Panc1 (cell line): ENCODE data around the gene C1orf167. TPM values are rescaled to one million over a fixed set of nuclear protein-coding genes. Genes with fewer than 3 reads are reported as not detected.

Experiments used
- ATAC-seq: fragments of 200-7000 bp; cut with Tn5 transposase; 2 replicates; pipeline ENCODE4 v1.9.1; 2020; ENCODE audit warnings: mild to moderate bottlenecking, moderate library complexity
- Bru-seq: library from RNA; stranded (reverse); fragments of 400-500 nt; gene quantifications from one replicate; lab custom pipeline; 2021; lab: Mats Ljungman, UMichigan
- BruChase-seq, 2 experiments: library from RNA; stranded (reverse); fragments of 400-500 nt; gene quantifications; one replicate each; lab custom pipeline; 2021; lab: Mats Ljungman, UMichigan
- BruUV-seq: library from RNA; stranded (reverse); fragments of 400-500 nt; replicated peaks from 2 replicates; lab custom pipeline; 2021; lab: Mats Ljungman, UMichigan
- CTCF ChIA-PET: fragments of 300-600 bp; sonication (Branson Sonifier 250); formaldehyde crosslinking; loops from one replicate; lab custom pipeline; 2022; ENCODE audit warnings: antibody characterized with exemption; lab: Charles Lee
- POLR2A ChIA-PET: fragments of 300-600 bp; sonication (Branson Sonifier 250); formaldehyde crosslinking; loops from one replicate; lab custom pipeline; 2022; ENCODE audit warnings: antibody characterized with exemption; lab: Charles Lee
- DNase-seq: peaks from one replicate; pipeline ENCODE4 v3.0.0-alpha.2; 2010; ENCODE audit warnings: low read depth, low spot score
- H3K27ac ChIP-seq: 2 replicates; pipeline ENCODE4 v1.5.1; 2011; ENCODE audit warnings: mild to moderate bottlenecking, low read length, inconsistent platforms
- H3K27me3 ChIP-seq: fragments of 200-500 bp; sonication (Bioruptor generic); 2 replicates; pipeline ENCODE4 v1.6.0; 2014; ENCODE audit warnings: low read length, inconsistent platforms; ENCODE audit not compliant: control insufficient read depth, insufficient read depth
- H3K36me3 ChIP-seq: fragments of 200-500 bp; sonication (Bioruptor generic); 2 replicates; pipeline ENCODE4 v1.5.1; 2014; ENCODE audit warnings: inconsistent platforms, mild to moderate bottlenecking, low read length, moderate library complexity; ENCODE audit not compliant: control insufficient read depth, insufficient read depth
- H3K4me1 ChIP-seq: 2 replicates; pipeline ENCODE4 v1.5.1; 2011; ENCODE audit warnings: inconsistent platforms, mild to moderate bottlenecking, low read length, moderate library complexity; ENCODE audit not compliant: control insufficient read depth, insufficient read depth
- H3K4me3 ChIP-seq, 2 experiments: 2 replicates each; pipeline ENCODE4 v1.5.1; 2011 to 2012; ENCODE audit warnings: low read depth in 2 of 2, low read length in 2 of 2, mild to moderate bottlenecking in 2 of 2, inconsistent platforms in 1 of 2, moderate library complexity in 1 of 2
- H3K9me3 ChIP-seq: fragments of 200-500 bp; sonication (Bioruptor generic); 2 replicates; pipeline ENCODE4 v1.5.1; 2014; ENCODE audit warnings: low read depth, mild to moderate bottlenecking, inconsistent platforms, low read length, moderate library complexity; ENCODE audit not compliant: control insufficient read depth, insufficient read depth
- POLR2AphosphoS5 ChIP-seq: IDR thresholded peaks from 2 replicates; pipeline ENCODE4 v1.6.1; 2012; ENCODE audit warnings: mild to moderate bottlenecking, low read depth, low read length, moderate library complexity
- REST ChIP-seq, 2 experiments: IDR thresholded peaks; 2 replicates each; pipeline ENCODE4 v1.6.1; 2011 to 2012; ENCODE audit warnings: low read depth in 2 of 2, control low read depth in 1 of 2, low read length in 1 of 2, mild to moderate bottlenecking in 1 of 2, moderate library complexity in 1 of 2; ENCODE audit not compliant: insufficient read depth in 1 of 2
- SIN3A ChIP-seq: IDR thresholded peaks from 2 replicates; pipeline ENCODE4 v1.6.1; 2012; ENCODE audit warnings: low read depth, mild to moderate bottlenecking, low read length, moderate library complexity, borderline replicate concordance; ENCODE audit not compliant: insufficient read depth
- TCF7L2 ChIP-seq: IDR thresholded peaks from 2 replicates; pipeline ENCODE4 v1.6.1; 2011; ENCODE audit warnings: mild to moderate bottlenecking, low read depth, low read length, inconsistent platforms
- in situ Hi-C: cut with HindIII; loops from 2 replicates; pipeline ENCODE4 v1.10.0; 2016; ENCODE audit warnings: low sequenced_read_pairs, low pct_unique_long_range_greater_than_20kb
- intact Hi-C: fragments of 100-400 bp; cut with micrococcal nuclease; formaldehyde crosslinking; loops from one replicate; pipeline ENCODE4 v1.10.0; 2022; ENCODE audit not compliant: unreplicated experiment
- long read RNA-seq: library from polyadenylated mRNA; unstranded; transcript quantifications from one replicate; pipeline ENCODE4 v2.0.0, GENCODE V29; 2021; ENCODE audit not compliant: unreplicated experiment
- polyA plus RNA-seq: library from polyadenylated mRNA; unstranded; fragments of >200 nt; gene quantifications from one replicate; pipeline ENCODE4 v1.2.1, GENCODE V29; 2012; ENCODE audit warnings: missing spikeins; ENCODE audit not compliant: insufficient read length
- total RNA-seq: library from RNA; stranded (reverse); gene quantifications from one replicate; pipeline ENCODE4 v1.2.1, GENCODE V29; 2021; ENCODE audit not compliant: unreplicated experiment
- TF ChIP-seq, protein P1 (sequence below): fragments of 450-650 bp; IDR thresholded peaks from 2 replicates; pipeline ENCODE4 v1.5.1; 2017; ENCODE audit warnings: mild to moderate bottlenecking

Gene C1orf167, protein sequence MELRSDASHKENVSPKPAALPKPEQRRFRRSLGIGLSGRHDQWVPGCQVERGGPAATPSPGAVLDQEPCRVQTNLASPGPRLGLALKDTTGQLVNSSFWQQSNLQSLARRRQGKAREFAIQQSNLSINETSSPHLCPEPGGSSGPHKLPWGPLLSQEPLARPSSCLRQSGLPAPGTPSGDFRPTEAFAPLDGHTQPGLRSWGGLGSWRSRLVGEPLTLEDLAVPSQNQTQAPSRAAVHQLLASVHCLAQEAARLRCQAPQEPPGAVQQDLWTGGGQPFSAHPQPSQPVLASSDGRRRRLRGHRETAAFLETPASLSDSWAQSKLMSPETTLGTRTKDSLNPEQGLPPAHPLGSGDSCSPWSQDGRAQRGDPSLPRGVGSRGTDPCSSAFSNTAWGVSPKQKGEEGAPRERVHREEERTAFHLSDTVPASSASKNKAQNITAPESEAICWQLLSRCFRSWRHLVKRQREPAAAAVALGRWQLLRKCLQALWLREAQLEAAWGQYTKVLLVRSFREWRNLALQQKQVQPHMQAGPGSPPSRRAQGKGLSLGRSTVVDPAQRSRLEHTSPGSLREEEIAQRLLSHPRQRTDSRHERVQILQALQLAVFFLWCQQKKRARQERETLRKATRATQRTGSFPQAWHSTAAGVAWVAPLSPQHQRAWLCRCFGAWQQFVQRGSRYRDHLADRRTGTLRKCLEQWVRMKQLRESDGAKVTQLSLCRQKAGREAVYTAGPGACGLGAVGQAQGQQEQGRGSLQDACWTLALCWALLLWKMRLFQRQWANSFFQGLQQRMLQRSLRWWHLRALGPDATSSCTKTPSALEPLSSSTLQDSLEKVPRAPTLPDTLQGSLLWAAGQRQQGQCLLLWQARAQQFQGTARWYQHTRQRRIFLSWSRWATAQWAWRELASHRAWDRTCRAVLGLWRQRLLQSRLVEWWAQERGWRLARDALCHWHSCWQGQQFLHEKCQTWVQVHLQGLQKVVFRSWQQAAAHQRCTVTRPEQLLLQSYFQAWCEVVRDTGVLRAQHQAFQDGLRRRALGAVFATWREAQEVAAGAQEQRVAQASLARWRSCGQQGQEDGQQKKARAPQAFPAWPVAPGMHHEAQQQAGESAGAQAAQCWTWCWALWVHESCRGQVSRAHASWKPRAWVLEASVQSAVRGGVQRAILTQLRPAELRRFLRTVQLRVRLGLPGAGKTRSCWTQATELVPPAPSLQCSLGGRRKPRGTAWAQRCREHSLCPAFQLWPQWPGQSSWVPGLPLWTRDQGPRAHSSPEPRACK (N-terminal part only)
- total RNA-seq (not detected), Bru-seq, nascent RNA (percentile 3 among the genes with signal in this experiment), BruChase-seq, experiment 1, labeled RNA remaining after a 2-hour chase (percentile 8 among the genes with signal in this experiment), BruChase-seq, experiment 2, labeled RNA remaining after a 6-hour chase (percentile 4 among the genes with signal in this experiment)
- polyA plus RNA-seq = 1.6 TPM
- long read RNA-seq, partial matches to known transcripts = 0 of 1 reads
- long read RNA-seq, other reads (novel, unspliced or antisense) = 1 of 1 reads

GRCh38 chr1:11761988-11762406 is at the start of gene C1orf167:
TSS of gene C1orf167 (plus strand) at chr1:11762193. CDS start at chr1:11764401, 2,208 bp downstream.
- peak; percentile 31; the same call in 1 of the 2 replicates for ATAC-seq
- no peaks in the 10 kb centered on the region for H3K9me3 ChIP-seq
- H3K27me3 ChIP-seq = no peaks in the 10 kb centered on the region
- H3K36me3 ChIP-seq = no peaks in the 10 kb centered on the region
- intact Hi-C loops = no loop called here
- in situ Hi-C loops = no loop called here
- CTCF ChIA-PET = no interaction called here
- DNase-seq = no peak
- H3K4me3 ChIP-seq = no peak within 1 kb of the TSS
- POLR2A ChIA-PET = interaction anchor here (0.8 kb wide), 1 partner anchor 146 kb away, joined by 3 read pairs; no protein-coding TSS in a partner anchor
- H3K27ac ChIP-seq = no peak within 1 kb of the TSS
- no peak for TF ChIP-seq REST (IDR thresholded peaks at IDR 0.05; ENCODE audit: insufficient read depth in 1 of 2, low read depth in 2 of 2, low read length in 1 of 2)
- TF ChIP-seq, protein P1, sequence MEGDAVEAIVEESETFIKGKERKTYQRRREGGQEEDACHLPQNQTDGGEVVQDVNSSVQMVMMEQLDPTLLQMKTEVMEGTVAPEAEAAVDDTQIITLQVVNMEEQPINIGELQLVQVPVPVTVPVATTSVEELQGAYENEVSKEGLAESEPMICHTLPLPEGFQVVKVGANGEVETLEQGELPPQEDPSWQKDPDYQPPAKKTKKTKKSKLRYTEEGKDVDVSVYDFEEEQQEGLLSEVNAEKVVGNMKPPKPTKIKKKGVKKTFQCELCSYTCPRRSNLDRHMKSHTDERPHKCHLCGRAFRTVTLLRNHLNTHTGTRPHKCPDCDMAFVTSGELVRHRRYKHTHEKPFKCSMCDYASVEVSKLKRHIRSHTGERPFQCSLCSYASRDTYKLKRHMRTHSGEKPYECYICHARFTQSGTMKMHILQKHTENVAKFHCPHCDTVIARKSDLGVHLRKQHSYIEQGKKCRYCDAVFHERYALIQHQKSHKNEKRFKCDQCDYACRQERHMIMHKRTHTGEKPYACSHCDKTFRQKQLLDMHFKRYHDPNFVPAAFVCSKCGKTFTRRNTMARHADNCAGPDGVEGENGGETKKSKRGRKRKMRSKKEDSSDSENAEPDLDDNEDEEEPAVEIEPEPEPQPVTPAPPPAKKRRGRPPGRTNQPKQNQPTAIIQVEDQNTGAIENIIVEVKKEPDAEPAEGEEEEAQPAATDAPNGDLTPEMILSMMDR = no peak
- TF ChIP-seq POLR2AphosphoS5 = no peak
- TF ChIP-seq TCF7L2 = no peak
- no peak for TF ChIP-seq SIN3A
- BruUV-seq = no TSS peak
- H3K4me1 ChIP-seq = no peaks in the 10 kb centered on the region

DNA sequence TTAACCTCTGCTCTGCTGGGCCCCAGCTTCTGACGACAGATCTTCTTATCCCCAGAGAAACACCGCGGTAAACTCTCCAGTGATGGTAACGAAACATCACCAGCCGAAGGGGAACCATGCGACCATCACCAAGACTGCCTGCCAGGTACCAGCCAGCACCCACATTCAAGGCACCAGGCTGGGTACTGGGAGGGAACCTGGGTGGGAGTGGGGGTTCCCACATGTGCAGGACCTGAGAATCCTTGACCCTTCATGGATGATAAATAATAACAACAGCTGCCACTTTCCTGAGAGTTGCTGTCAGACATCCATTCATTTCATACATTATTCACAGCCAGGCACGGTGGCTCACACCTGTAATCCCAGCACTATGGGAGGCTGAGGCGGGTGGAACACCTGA is 49.7 kb upstream of the C1orf167 start:
- no peak for TF ChIP-seq POLR2AphosphoS5
- TF ChIP-seq REST (IDR thresholded peaks at IDR 0.05; ENCODE audit: insufficient read depth in 1 of 2, low read depth in 2 of 2, low read length in 1 of 2) = no peak
- TF ChIP-seq, protein P1 = no peak
- TF ChIP-seq SIN3A = no peak
- no peak for TF ChIP-seq TCF7L2

More for the DNA sequence above, 49.7 kb upstream of the C1orf167 start:
- in situ Hi-C loops = no loop called here
- Histone ChIP-seq H3K27me3 (no peaks in the 10 kb centered on the region), H3K4me1 (peaks cover 11% of the 10 kb centered on the region), H3K4me3 (no peak overlapping the region), H3K36me3 (no peaks in the 10 kb centered on the region), H3K27ac (no peak overlapping the region), H3K9me3 (no peaks in the 10 kb centered on the region)
- no TSS peak for BruUV-seq
- ATAC-seq (no peak), DNase-seq (no peak)
- intact Hi-C loops = no loop called here
- ChIA-PET POLR2A (no interaction called here), CTCF (no interaction called here)
